ENCODE measurements around the gene ANKMY1.

DNA sequence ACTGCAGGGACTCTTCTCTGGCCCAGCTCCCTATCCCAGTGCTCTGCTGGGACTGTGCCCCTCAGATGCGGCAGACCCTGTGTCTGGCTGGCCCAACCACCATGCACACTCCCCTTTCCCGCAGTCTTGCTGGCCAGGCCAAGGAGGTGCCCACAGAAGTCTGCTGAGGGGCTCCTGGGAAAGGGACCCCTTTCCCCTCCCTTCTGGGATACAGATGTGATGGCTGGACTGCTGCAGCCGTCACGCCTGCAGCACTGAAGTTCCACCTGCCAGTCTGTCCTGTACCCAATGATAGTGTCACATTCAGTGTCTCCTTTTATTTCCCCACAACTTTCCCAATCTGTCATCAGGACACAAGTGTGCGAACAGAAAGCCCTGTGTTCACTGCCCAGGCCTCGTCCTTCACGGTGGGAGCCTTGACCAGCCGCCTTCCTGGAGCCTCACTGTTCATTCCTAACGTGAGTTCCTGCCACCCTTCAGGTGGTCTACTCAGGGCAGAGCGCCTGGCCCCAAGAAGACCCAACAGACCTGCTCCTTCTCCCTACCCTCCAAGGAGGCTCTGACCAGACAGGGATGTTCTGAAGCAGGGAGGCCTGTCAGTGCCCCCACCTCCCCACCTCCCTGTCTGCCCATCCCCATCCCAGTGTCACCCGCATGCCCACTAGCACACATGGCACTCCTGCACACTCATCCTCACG lies 47.1 kb downstream of the ANKMY1 start:
- TF ChIP-seq, protein P1, sequence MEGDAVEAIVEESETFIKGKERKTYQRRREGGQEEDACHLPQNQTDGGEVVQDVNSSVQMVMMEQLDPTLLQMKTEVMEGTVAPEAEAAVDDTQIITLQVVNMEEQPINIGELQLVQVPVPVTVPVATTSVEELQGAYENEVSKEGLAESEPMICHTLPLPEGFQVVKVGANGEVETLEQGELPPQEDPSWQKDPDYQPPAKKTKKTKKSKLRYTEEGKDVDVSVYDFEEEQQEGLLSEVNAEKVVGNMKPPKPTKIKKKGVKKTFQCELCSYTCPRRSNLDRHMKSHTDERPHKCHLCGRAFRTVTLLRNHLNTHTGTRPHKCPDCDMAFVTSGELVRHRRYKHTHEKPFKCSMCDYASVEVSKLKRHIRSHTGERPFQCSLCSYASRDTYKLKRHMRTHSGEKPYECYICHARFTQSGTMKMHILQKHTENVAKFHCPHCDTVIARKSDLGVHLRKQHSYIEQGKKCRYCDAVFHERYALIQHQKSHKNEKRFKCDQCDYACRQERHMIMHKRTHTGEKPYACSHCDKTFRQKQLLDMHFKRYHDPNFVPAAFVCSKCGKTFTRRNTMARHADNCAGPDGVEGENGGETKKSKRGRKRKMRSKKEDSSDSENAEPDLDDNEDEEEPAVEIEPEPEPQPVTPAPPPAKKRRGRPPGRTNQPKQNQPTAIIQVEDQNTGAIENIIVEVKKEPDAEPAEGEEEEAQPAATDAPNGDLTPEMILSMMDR (conservative IDR thresholded peaks at IDR 0.05; ENCODE audit: low read depth in 2 of 2) = no peak
- TF ChIP-seq POLR2AphosphoS5 (IDR thresholded peaks at IDR 0.05; ENCODE audit: low read depth) (no peak), EZH2 (IDR thresholded peaks at IDR 0.05; ENCODE audit: low read depth, unreplicated experiment) (no peak), JUNB (IDR thresholded peaks at IDR 0.05; ENCODE audit: unreplicated experiment) (no peak), EZH2phosphoT487 (IDR thresholded peaks at IDR 0.05; ENCODE audit: unreplicated experiment) (no peak), CREB1 (CRISPR knock-in tag; IDR thresholded peaks at IDR 0.05; ENCODE audit: low read depth) (no peak), ZNF114 (CRISPR knock-in tag; IDR thresholded peaks at IDR 0.05) (no peak), ZNF331 (CRISPR knock-in tag; IDR thresholded peaks at IDR 0.05; ENCODE audit: low read depth) (no peak), STAT1 (IDR thresholded peaks at IDR 0.05; ENCODE audit: unreplicated experiment) (no peak), NANOG (IDR thresholded peaks at IDR 0.05; ENCODE audit: borderline replicate concordance) (no peak)
- TF ChIP-seq, protein P2, sequence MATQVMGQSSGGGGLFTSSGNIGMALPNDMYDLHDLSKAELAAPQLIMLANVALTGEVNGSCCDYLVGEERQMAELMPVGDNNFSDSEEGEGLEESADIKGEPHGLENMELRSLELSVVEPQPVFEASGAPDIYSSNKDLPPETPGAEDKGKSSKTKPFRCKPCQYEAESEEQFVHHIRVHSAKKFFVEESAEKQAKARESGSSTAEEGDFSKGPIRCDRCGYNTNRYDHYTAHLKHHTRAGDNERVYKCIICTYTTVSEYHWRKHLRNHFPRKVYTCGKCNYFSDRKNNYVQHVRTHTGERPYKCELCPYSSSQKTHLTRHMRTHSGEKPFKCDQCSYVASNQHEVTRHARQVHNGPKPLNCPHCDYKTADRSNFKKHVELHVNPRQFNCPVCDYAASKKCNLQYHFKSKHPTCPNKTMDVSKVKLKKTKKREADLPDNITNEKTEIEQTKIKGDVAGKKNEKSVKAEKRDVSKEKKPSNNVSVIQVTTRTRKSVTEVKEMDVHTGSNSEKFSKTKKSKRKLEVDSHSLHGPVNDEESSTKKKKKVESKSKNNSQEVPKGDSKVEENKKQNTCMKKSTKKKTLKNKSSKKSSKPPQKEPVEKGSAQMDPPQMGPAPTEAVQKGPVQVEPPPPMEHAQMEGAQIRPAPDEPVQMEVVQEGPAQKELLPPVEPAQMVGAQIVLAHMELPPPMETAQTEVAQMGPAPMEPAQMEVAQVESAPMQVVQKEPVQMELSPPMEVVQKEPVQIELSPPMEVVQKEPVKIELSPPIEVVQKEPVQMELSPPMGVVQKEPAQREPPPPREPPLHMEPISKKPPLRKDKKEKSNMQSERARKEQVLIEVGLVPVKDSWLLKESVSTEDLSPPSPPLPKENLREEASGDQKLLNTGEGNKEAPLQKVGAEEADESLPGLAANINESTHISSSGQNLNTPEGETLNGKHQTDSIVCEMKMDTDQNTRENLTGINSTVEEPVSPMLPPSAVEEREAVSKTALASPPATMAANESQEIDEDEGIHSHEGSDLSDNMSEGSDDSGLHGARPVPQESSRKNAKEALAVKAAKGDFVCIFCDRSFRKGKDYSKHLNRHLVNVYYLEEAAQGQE (IDR thresholded peaks at IDR 0.05; ENCODE audit: unreplicated experiment) = no peak
- TF ChIP-seq, protein P3, sequence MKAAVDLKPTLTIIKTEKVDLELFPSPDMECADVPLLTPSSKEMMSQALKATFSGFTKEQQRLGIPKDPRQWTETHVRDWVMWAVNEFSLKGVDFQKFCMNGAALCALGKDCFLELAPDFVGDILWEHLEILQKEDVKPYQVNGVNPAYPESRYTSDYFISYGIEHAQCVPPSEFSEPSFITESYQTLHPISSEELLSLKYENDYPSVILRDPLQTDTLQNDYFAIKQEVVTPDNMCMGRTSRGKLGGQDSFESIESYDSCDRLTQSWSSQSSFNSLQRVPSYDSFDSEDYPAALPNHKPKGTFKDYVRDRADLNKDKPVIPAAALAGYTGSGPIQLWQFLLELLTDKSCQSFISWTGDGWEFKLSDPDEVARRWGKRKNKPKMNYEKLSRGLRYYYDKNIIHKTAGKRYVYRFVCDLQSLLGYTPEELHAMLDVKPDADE (IDR thresholded peaks at IDR 0.05) = no peak
- TF ChIP-seq, protein P4, sequence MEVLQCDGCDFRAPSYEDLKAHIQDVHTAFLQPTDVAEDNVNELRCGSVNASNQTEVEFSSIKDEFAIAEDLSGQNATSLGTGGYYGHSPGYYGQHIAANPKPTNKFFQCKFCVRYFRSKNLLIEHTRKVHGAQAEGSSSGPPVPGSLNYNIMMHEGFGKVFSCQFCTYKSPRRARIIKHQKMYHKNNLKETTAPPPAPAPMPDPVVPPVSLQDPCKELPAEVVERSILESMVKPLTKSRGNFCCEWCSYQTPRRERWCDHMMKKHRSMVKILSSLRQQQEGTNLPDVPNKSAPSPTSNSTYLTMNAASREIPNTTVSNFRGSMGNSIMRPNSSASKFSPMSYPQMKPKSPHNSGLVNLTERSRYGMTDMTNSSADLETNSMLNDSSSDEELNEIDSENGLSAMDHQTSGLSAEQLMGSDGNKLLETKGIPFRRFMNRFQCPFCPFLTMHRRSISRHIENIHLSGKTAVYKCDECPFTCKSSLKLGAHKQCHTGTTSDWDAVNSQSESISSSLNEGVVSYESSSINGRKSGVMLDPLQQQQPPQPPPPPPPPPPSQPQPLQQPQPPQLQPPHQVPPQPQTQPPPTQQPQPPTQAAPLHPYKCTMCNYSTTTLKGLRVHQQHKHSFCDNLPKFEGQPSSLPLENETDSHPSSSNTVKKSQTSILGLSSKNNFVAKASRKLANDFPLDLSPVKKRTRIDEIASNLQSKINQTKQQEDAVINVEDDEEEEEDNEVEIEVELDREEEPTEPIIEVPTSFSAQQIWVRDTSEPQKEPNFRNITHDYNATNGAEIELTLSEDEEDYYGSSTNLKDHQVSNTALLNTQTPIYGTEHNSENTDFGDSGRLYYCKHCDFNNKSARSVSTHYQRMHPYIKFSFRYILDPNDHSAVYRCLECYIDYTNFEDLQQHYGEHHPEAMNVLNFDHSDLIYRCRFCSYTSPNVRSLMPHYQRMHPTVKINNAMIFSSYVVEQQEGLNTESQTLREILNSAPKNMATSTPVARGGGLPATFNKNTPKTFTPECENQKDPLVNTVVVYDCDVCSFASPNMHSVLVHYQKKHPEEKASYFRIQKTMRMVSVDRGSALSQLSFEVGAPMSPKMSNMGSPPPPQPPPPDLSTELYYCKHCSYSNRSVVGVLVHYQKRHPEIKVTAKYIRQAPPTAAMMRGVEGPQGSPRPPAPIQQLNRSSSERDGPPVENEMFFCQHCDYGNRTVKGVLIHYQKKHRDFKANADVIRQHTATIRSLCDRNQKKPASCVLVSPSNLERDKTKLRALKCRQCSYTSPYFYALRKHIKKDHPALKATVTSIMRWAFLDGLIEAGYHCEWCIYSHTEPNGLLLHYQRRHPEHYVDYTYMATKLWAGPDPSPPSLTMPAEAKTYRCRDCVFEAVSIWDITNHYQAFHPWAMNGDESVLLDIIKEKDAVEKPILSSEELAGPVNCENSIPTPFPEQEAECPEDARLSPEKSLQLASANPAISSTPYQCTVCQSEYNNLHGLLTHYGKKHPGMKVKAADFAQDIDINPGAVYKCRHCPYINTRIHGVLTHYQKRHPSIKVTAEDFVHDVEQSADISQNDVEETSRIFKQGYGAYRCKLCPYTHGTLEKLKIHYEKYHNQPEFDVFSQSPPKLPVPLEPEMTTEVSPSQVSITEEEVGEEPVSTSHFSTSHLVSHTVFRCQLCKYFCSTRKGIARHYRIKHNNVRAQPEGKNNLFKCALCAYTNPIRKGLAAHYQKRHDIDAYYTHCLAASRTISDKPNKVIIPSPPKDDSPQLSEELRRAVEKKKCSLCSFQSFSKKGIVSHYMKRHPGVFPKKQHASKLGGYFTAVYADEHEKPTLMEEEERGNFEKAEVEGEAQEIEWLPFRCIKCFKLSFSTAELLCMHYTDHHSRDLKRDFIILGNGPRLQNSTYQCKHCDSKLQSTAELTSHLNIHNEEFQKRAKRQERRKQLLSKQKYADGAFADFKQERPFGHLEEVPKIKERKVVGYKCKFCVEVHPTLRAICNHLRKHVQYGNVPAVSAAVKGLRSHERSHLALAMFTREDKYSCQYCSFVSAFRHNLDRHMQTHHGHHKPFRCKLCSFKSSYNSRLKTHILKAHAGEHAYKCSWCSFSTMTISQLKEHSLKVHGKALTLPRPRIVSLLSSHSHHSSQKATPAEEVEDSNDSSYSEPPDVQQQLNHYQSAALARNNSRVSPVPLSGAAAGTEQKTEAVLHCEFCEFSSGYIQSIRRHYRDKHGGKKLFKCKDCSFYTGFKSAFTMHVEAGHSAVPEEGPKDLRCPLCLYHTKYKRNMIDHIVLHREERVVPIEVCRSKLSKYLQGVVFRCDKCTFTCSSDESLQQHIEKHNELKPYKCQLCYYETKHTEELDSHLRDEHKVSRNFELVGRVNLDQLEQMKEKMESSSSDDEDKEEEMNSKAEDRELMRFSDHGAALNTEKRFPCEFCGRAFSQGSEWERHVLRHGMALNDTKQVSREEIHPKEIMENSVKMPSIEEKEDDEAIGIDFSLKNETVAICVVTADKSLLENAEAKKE (CRISPR knock-in tag; IDR thresholded peaks at IDR 0.05) = no peak
